Skeletal muscle cell (primary cell): ENCODE results near the gene R3HDM1.
"Not testable (repeated sequence)": the region's sequence is repeated elsewhere in the genome, so short reads cannot be mapped to it uniquely, and the experiment has no call there.

Source experiments
- DNase-seq: peaks from one replicate; pipeline ENCODE4 v3.0.0-alpha.2; 2010; ENCODE audit warnings: low read depth
- H3K4me3 ChIP-seq: 2 replicates; pipeline ENCODE4 v1.5.1; 2011; ENCODE audit warnings: low read depth, mild to moderate bottlenecking, control low read depth, low read length, moderate library complexity

R3HDM1 gene

GRCh38 chr2:135689679-135690078, 158.4 kb downstream of the R3HDM1 start:
- no peak overlapping the region for H3K4me3 ChIP-seq
- no peak for DNase-seq

- DNase-seq, result no peak
- H3K4me3 ChIP-seq, result no peak overlapping the region
Observed at GRCh38 chr2:135694711-135695110, 163.4 kb downstream of the R3HDM1 start.

GRCh38 chr2:135698838-135699237, 167.6 kb downstream of the R3HDM1 start:
- H3K4me3 ChIP-seq, result no peak overlapping the region

GRCh38 chr2:135701442-135701841, 170.2 kb downstream of the R3HDM1 start:
- no peak overlapping the region for H3K4me3 ChIP-seq
- peak; percentile 17 for DNase-seq

More at GRCh38 chr2:135698838-135699237, 167.6 kb downstream of the R3HDM1 start:
- no peak for DNase-seq

GRCh38 chr2:135703300-135703699, 172.0 kb downstream of the R3HDM1 start:
- no peak overlapping the region for H3K4me3 ChIP-seq
- DNase-seq, result no peak

GRCh38 chr2:135704075-135704474, 172.8 kb downstream of the R3HDM1 start:
- DNase-seq, H3K4me3 ChIP-seq: not testable (repeated sequence)

- no peak overlapping the region for H3K4me3 ChIP-seq
- no peak for DNase-seq
Observed at GRCh38 chr2:135708159-135708558, 176.9 kb downstream of the R3HDM1 start.

- no peak for DNase-seq
- no peak overlapping the region for H3K4me3 ChIP-seq
Observed at GRCh38 chr2:135709992-135710391, 178.7 kb downstream of the R3HDM1 start.

- not testable (repeated sequence) for DNase-seq, H3K4me3 ChIP-seq
Observed at GRCh38 chr2:135715086-135715485, 183.8 kb downstream of the R3HDM1 start.

GRCh38 chr2:135728064-135728743, 196.9 kb downstream of the R3HDM1 start:
- H3K4me3 ChIP-seq, result no peak overlapping the region
- DNase-seq, result no peak

GRCh38 chr2:135732561-135732960, 201.3 kb downstream of the R3HDM1 start:
- no peak for DNase-seq

GRCh38 chr2:135733045-135733444, 201.8 kb downstream of the R3HDM1 start:
- DNase-seq, result no peak
- no peak overlapping the region for H3K4me3 ChIP-seq

More at GRCh38 chr2:135732561-135732960, 201.3 kb downstream of the R3HDM1 start:
- H3K4me3 ChIP-seq, result no peak overlapping the region

- H3K4me3 ChIP-seq, result no peak overlapping the region
- no peak for DNase-seq
Observed at GRCh38 chr2:135736546-135736945, 205.3 kb downstream of the R3HDM1 start.

- DNase-seq, result no peak
- no peak overlapping the region for H3K4me3 ChIP-seq
Observed at GRCh38 chr2:135740206-135740605, 208.9 kb downstream of the R3HDM1 start.

- DNase-seq, result no peak
- no peak overlapping the region for H3K4me3 ChIP-seq
Observed at GRCh38 chr2:135741043-135741394, 209.7 kb downstream of the R3HDM1 start.

GRCh38 chr2:135741395-135742324, 210.4 kb downstream of the R3HDM1 start, which contains the start of gene UBXN4:
Gene UBXN4 (plus strand): TSS chr2:135741855. CDS start chr2:135741930, 75 bp downstream.
- peak within 1 kb of the TSS; percentile 89 for H3K4me3 ChIP-seq
- peak; percentile 98 for DNase-seq

GRCh38 chr2:135742325-135742757, 211.1 kb downstream of the R3HDM1 start:
- no peak for DNase-seq
- peak overlapping the region; percentile 89 for H3K4me3 ChIP-seq

- no peak for DNase-seq
- H3K4me3 ChIP-seq, result peak overlapping the region; percentile 21
Observed at GRCh38 chr2:135743860-135744259, 212.6 kb downstream of the R3HDM1 start.

GRCh38 chr2:135744760-135745314, 213.6 kb downstream of the R3HDM1 start:
- H3K4me3 ChIP-seq, result no peak overlapping the region
- no peak for DNase-seq

GRCh38 chr2:135745545-135745944, 214.3 kb downstream of the R3HDM1 start:
- H3K4me3 ChIP-seq, result no peak overlapping the region
- DNase-seq, result no peak
